ENCODE results near the gene KDM5A. TPM values are rescaled to one million over a fixed set of nuclear protein-coding genes. Genes with fewer than 3 reads are reported as not detected.

The KDM5A gene
- total RNA-seq, 1 donor from 2014 or later: 53.6 TPM

DNA sequence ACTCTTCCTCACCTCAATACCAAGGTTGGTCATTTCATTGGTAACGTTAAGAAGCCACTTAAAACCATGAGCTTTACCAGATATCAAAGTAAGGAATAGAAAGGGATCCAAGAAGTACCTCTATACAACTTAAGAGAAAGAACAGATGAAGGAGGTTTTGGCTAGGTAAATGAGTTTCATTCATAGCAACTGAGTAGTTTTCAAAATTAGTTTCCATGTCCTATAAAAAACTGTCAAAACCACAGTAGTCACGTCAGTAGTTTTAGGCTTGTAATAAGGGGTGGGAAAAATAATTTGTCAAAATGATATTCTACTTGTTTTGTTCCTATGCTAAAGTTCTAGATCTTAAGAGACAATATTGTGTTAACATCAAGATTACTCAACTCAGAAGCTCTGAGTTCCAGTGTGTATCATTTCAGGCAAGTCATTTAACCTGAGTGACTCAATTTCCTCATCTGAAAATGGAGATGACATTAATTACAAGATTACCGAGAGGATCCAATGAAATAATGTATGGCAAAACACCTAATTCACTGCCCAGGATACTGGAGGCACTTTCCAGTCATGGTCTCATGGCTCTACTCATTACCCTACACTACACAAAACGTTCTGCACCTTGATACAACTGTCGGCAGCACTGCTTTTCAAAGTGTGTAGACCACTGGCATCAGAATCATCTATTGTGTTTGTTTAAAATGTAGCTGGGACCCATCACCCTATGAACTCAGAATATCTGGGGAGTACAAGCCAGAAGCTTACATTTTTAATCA lies 102.4 kb downstream of the KDM5A start:
- no peak for DNase-seq (ENCODE audit: low read depth)
- Histone ChIP-seq H3K4me3 (ENCODE audit: low read depth, low read length) (no peak overlapping the region), H3K27me3 (ENCODE audit: control insufficient read depth, insufficient read depth, low read length) (no peaks in the 10 kb centered on the region), H3K36me3 (ENCODE audit: control insufficient read depth, insufficient read depth, low read length) (peaks cover 3% of the 10 kb centered on the region)
- TF ChIP-seq, protein P1, sequence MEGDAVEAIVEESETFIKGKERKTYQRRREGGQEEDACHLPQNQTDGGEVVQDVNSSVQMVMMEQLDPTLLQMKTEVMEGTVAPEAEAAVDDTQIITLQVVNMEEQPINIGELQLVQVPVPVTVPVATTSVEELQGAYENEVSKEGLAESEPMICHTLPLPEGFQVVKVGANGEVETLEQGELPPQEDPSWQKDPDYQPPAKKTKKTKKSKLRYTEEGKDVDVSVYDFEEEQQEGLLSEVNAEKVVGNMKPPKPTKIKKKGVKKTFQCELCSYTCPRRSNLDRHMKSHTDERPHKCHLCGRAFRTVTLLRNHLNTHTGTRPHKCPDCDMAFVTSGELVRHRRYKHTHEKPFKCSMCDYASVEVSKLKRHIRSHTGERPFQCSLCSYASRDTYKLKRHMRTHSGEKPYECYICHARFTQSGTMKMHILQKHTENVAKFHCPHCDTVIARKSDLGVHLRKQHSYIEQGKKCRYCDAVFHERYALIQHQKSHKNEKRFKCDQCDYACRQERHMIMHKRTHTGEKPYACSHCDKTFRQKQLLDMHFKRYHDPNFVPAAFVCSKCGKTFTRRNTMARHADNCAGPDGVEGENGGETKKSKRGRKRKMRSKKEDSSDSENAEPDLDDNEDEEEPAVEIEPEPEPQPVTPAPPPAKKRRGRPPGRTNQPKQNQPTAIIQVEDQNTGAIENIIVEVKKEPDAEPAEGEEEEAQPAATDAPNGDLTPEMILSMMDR (IDR thresholded peaks at IDR 0.05; ENCODE audit: insufficient read depth, low read length, poor library complexity, severe bottlenecking): no peak

DNA sequence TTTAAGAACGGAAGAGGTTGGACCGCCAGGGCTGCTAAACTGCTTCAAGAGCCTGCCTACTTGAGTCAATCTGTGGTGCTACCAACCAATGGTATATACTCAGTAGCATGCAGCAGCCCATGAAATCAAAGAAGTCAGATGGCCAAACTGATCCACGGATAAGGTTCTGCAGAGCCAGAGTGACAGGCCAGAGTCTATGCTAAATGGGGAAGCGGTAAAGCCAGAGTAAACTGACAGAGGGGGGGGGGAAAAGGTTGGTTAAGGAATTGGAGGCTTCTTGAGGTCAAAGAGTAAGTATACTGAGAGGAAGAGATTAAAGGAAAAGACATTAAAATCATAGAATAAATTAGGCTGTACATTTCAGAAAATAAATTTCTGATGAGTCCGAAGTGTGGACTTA lies 111.1 kb downstream of the KDM5A start:
- no peaks in the 10 kb centered on the region for H3K27me3 ChIP-seq (ENCODE audit: control insufficient read depth, insufficient read depth, low read length)
- no peaks in the 10 kb centered on the region for H3K36me3 ChIP-seq (ENCODE audit: control insufficient read depth, insufficient read depth, low read length)
- TF ChIP-seq, protein P1 (IDR thresholded peaks at IDR 0.05; ENCODE audit: insufficient read depth, low read length, poor library complexity, severe bottlenecking): no peak
- DNase-seq (ENCODE audit: low read depth): no peak
- no peak overlapping the region for H3K4me3 ChIP-seq (ENCODE audit: low read depth, low read length)

DNA sequence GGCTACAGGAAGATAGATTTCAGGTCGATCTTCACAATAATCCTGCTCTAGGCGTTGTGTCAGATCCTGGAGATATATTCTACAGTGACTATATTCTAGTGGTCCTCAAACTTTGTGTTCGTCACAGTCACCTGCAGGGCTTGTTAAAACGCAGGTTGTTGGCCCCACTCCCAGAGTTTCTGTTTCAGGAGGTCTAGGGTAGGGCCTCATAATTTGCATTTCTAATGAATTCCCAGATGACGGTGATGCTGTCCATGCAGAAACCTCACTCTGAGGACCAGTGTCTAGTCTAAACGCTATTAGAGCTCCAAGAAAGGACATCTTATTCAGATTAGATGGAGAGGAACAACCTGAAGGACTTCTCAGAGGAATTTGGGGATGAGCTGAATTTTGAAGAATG lies 113.3 kb downstream of the KDM5A start:
- no peak for DNase-seq (ENCODE audit: low read depth)
- no peaks in the 10 kb centered on the region for H3K27me3 ChIP-seq (ENCODE audit: control insufficient read depth, insufficient read depth, low read length)
- H3K4me3 ChIP-seq (ENCODE audit: low read depth, low read length): no peak overlapping the region
- no peaks in the 10 kb centered on the region for H3K36me3 ChIP-seq (ENCODE audit: control insufficient read depth, insufficient read depth, low read length)
- TF ChIP-seq, protein P1 (IDR thresholded peaks at IDR 0.05; ENCODE audit: insufficient read depth, low read length, poor library complexity, severe bottlenecking): no peak

DNA sequence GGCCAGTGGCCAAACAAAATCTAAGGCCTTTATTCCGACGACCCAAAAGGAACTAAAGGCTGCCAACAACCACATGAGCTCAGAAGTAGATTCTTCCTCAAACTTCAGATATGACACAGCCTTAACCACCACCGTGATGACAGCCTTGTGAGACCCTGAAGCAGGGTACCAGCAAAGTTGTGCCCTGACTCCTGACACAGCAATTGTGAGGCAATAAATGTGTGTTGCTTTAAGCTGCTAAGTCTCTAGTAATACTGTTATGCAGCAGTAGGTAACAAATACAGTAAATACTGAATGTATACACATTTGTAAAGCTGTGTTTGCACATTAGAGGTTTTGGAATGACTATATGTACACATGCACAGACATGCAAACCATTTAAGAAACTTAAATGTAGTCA lies 115.7 kb downstream of the KDM5A start:
- no peaks in the 10 kb centered on the region for H3K27me3 ChIP-seq (ENCODE audit: control insufficient read depth, insufficient read depth, low read length)
- no peak overlapping the region for H3K4me3 ChIP-seq (ENCODE audit: low read depth, low read length)
- no peaks in the 10 kb centered on the region for H3K36me3 ChIP-seq (ENCODE audit: control insufficient read depth, insufficient read depth, low read length)
- DNase-seq (ENCODE audit: low read depth): no peak
- TF ChIP-seq, protein P1 (IDR thresholded peaks at IDR 0.05; ENCODE audit: insufficient read depth, low read length, poor library complexity, severe bottlenecking): no peak

DNA sequence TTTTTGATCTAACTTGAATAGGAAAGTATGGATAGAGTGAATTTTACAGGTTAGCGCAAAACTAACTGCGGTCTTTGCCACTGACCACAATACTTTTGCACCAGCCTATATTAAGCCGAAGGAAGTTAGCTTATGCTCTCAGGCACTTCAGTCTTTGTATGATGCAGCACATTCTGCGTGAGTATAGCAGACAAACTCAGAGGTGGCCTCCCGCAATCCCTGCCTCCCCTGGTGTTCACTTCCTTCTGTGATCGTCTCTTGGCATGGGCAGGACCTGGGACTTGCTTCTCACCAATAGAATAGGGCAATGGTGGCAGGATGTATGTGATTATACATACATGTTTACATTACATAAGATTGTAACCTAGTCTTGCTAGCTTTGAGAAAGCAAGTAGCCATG lies 116.2 kb downstream of the KDM5A start:
- H3K27me3 ChIP-seq (ENCODE audit: control insufficient read depth, insufficient read depth, low read length): no peaks in the 10 kb centered on the region
- TF ChIP-seq, protein P1 (IDR thresholded peaks at IDR 0.05; ENCODE audit: insufficient read depth, low read length, poor library complexity, severe bottlenecking): no peak
- DNase-seq (ENCODE audit: low read depth): no peak

DNA sequence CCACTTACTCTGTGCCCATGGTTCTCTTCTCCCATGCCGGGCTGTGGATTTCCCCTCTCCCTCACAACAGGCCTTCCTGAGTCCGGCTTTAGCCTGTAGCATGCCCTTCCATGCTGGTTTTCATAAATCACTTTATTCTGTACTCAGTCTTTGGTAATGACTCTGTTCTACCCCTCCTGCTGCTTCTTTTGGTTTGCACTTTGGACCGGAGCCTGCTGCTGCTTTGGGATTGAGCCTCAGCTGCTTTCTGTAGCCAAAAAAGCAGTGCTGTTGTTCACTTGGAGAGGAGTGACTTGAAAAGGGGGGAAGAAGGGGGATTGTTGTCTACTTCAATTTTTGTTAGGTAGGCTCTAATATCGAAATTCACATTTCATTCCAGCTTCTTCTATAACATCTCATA lies 118.0 kb downstream of the KDM5A start:
- Histone ChIP-seq H3K4me3 (ENCODE audit: low read depth, low read length) (no peak overlapping the region), H3K27me3 (ENCODE audit: control insufficient read depth, insufficient read depth, low read length) (no peaks in the 10 kb centered on the region), H3K36me3 (ENCODE audit: control insufficient read depth, insufficient read depth, low read length) (no peaks in the 10 kb centered on the region)
- TF ChIP-seq, protein P1 (IDR thresholded peaks at IDR 0.05; ENCODE audit: insufficient read depth, low read length, poor library complexity, severe bottlenecking): no peak
- no peak for DNase-seq (ENCODE audit: low read depth)

More for the DNA sequence above, 116.2 kb downstream of the KDM5A start:
- Histone ChIP-seq H3K36me3 (ENCODE audit: control insufficient read depth, insufficient read depth, low read length) (no peaks in the 10 kb centered on the region), H3K4me3 (ENCODE audit: low read depth, low read length) (no peak overlapping the region)
